Measurements from ENCODE around the gene POLR2H. TPM values are rescaled to one million over a fixed set of nuclear protein-coding genes. Genes with fewer than 3 reads are reported as not detected.

Gene POLR2H
- total RNA-seq, 4 donors from 2014 or later: 47.9 to 69.9 (median 56.7) TPM

DNA sequence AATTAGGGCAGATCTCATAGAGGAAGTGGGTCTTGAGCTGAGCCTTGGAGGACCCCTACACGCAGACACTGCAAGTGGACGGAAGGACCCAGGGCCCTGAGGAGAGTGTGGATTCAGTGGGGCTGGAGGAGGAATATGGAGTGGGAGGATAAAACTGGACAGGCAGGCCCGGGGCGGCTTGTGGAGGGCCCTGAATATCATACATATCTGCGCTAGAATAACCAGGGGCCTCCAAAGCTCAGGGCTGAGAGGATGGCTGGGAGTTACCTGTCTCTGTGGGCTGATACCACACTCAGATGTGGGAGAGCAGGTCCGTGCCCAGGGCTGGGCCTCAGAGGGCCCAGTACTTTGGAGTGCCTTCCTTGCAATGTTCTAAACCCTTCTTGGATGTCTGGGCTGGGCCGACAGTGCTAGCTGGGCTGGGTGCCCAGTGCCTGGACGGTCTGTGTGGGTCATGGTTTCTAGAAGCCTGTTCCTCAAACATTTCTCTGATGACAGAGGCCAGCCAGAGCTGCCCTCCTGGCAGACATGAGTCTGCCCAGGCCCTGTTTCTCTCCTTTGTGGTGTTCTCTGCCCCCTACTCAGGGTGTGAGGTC is 47.9 kb downstream of the POLR2H start:
- TF ChIP-seq, protein P1, sequence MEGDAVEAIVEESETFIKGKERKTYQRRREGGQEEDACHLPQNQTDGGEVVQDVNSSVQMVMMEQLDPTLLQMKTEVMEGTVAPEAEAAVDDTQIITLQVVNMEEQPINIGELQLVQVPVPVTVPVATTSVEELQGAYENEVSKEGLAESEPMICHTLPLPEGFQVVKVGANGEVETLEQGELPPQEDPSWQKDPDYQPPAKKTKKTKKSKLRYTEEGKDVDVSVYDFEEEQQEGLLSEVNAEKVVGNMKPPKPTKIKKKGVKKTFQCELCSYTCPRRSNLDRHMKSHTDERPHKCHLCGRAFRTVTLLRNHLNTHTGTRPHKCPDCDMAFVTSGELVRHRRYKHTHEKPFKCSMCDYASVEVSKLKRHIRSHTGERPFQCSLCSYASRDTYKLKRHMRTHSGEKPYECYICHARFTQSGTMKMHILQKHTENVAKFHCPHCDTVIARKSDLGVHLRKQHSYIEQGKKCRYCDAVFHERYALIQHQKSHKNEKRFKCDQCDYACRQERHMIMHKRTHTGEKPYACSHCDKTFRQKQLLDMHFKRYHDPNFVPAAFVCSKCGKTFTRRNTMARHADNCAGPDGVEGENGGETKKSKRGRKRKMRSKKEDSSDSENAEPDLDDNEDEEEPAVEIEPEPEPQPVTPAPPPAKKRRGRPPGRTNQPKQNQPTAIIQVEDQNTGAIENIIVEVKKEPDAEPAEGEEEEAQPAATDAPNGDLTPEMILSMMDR (IDR thresholded peaks at IDR 0.05; ENCODE audit: low read depth): no peak

DNA sequence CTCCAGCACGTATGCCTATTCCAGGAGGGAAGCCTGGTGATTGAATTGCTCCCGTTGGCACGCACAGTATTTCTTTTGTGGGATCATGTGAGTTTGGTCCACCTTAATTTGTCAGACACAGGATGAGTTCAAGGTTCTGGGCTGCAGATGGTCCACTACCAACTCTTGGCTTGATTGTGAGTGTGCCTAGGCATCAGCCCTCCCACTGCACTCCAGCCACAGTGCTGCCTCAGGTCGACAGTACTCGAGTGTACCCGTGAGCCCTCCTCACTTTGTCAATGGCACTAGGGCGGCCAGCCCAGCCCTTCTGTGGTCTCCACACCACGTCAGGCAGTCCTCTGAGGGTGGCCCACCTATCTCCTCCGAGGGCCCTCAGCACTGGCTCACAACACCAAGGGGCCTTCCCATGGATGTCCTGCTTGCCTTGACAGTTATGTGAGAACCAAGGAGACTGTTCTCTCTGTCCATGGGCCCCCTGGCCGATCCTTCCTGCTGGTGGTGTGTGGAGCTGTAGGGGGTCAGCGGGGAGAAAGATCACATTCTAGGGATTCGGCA is 48.5 kb downstream of the POLR2H start:
- TF ChIP-seq, protein P1 (IDR thresholded peaks at IDR 0.05; ENCODE audit: low read depth): no peak

DNA sequence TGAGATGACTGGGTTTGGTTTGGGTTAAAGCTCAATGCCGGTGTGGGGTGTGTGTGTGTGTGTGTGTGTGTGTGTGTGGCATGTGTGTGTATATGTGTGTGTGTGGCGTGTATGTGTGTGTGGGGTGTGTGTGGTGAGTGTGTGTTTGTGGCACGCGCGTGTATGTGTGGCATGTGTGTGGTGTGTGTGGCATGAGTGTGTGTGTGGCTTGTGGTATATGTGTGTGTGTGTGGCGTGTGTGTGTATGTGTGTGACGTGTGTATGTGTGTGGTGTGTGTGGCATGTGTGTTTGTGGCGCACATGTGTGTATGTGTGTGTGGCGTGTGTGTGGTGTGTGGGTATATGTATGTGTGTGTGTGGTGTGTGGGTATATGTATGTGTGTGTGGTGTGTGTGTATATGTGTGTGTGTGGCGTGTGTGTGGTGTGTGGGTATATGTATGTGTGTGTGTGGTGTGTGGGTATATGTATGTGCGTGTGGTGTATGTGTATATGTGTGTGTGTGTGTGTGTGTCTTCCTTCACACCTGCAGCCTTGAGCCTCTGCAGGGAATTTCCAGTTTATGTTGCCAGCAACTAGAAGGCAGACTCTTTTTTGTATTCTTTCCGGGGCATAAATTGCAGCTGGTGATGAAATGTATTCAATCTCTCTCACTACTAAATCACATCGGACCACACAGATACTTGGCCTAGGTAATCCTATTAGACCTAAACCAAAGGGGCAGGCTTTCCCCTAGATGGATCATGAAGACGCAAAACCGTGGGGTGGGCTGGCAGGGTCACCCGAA is 53.1 kb downstream of the POLR2H start:
- TF ChIP-seq, protein P1 (IDR thresholded peaks at IDR 0.05; ENCODE audit: low read depth): no peak

DNA sequence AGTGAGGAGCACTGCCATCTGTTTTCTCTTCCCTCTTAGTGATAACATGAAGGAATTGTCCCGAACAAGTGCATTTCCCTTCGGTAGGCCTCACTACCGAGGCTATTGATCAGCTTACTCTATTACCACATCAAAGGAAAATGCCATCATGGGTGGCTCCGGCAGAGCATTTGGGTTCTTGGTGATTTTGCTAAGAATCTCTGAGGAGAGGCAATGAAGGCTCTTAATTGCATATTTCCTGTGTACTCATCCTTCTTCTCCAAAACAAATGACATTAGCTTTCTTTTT is 53.6 kb downstream of the POLR2H start:
- TF ChIP-seq, protein P1 (IDR thresholded peaks at IDR 0.05; ENCODE audit: low read depth): no peak

DNA sequence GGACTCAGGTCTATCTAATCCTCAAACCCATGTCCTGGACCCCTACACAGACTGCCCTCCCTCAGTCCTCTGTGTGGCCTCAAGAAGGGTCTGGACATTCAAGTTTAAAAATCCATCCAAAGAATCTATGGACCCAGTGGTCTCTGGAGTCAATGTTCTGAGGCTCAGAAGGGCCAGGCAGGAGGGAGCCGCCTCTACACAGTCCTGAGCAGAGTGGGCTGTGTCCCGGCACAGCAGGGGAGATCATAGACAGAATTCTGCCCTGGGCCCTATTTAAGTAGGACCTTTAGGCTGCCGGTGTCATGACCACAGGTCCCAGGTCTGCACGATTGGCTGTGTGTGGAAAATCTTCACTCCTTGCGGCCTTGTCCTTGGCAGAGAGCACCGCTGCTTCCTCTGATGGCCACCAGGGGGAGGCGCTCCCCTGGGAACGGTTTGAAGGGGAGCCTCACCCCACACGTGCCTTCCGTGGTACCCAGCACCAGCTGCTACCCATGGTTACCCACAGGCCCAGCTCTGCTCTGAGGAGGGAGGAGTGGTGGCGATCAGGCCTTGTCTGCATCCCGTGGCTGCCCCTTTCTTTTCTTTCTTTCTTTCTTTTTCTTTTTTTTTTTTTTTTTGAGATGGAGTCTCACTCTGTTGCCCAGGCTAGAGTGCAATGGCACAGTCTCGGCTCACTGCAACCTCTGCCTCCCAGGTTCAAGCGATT is 56.3 kb downstream of the POLR2H start:
- TF ChIP-seq, protein P1 (IDR thresholded peaks at IDR 0.05; ENCODE audit: low read depth): no peak

Small RNAs within 50 kb of the gene (small RNA-seq; reads per million reads assigned to genes)
- gene SNORD66: 2,352 reads per million, percentile 99 among the genes with 10 or more reads in this experiment

Other genes starting within 250 kb of the POLR2H start
- 10 to 100 TPM; 29.8 to 31.9 (median 31.2) TPM for gene EIF2B5, start 226.4 kb upstream of the POLR2H start, total RNA-seq
- 10 to 100 TPM; 18.9 to 57.3 (median 32.6) TPM for gene DVL3, start 206.3 kb upstream of the POLR2H start, total RNA-seq
- gene AP2M1, start 186.9 kb upstream of the POLR2H start, total RNA-seq: 100 to 1,000 TPM; 178 to 227 (median 198) TPM
- 10 to 100 TPM; 40.8 to 72.5 (median 54.0) TPM for gene ABCF3, start 175.5 kb upstream of the POLR2H start, total RNA-seq
- not detected for gene VWA5B2, start 132.1 kb upstream of the POLR2H start, total RNA-seq
- 10 to 100 TPM; 23.3 to 53.7 (median 47.9) TPM for gene ALG3, start 112.7 kb upstream of the POLR2H start, total RNA-seq
- 1 to 10 TPM; 3.4 to 5.5 (median 4.3) TPM for gene EEF1AKMT4, start 112.0 kb upstream of the POLR2H start, total RNA-seq
- not detected for gene CAMK2N2, start 100.2 kb upstream of the POLR2H start, total RNA-seq
- gene ECE2, start 85.7 kb upstream of the POLR2H start, total RNA-seq: not detected
- 100 to 1,000 TPM; 166 to 257 (median 231) TPM for gene PSMD2, start 62.5 kb upstream of the POLR2H start, total RNA-seq
- gene EIF4G1, start 47.1 kb upstream of the POLR2H start, total RNA-seq: 100 to 1,000 TPM; 158 to 318 (median 213) TPM
- 10 to 100 TPM in 3 of 4 donors, 1 to 10 TPM in 1; 9.8 to 17.1 (median 13.8) TPM for gene FAM131A, start 24.1 kb upstream of the POLR2H start, total RNA-seq
- gene CLCN2, start 105 bp upstream of the POLR2H start, total RNA-seq: 1 to 10 TPM; 1.3 to 5.8 (median 1.9) TPM
- under 1 TPM in 3 of 4 donors, not detected in 1; 0.44 to 0.68 (median 0.57) TPM for gene THPO, start 16.5 kb downstream of the POLR2H start, total RNA-seq
- gene CHRD, start 18.3 kb downstream of the POLR2H start, total RNA-seq: 10 to 100 TPM in 3 of 4 donors, 1 to 10 TPM in 1; 8.0 to 11.7 (median 11.0) TPM
- under 1 TPM in 2 of 4 donors, not detected in 2; 0.17 to 0.22 TPM for gene EPHB3, start 200.1 kb downstream of the POLR2H start, total RNA-seq

Data from subcutaneous adipose tissue (tissue), 4 donors.